Measurements from ENCODE around the gene MCM5. TPM values are rescaled to one million over a fixed set of nuclear protein-coding genes. Genes with fewer than 3 reads are reported as not detected.
"Not testable (repeated sequence)": the region's sequence is repeated elsewhere in the genome, so short reads cannot be mapped to it uniquely, and the experiment has no call there.

The MCM5 gene
- polyA plus RNA-seq, 3 donors, result 63.6 to 69.0 (median 64.1) TPM

DNA sequence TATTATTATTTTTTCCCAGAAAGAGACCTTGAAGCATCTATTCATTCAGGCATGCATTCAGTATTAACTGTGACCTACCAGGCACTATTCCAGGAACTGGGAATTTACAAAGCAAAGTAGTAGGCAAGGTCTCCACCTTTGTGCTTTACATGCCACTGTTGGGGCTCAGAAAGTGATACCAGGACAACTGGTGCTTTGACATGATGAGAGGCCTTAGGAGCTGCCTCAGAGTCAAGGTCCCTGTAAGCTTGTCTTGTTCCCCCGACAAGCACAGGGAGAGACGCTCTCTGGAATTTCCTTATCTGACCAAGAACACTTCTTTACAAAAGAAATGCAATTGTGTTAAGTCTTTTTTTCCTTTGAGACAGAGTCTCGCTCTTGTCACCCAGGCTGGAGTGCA is 21.3 kb upstream of the MCM5 start:
- no peak for DNase-seq (ENCODE audit: low read depth in 3 of 3, low spot score in 2 of 3)

DNA sequence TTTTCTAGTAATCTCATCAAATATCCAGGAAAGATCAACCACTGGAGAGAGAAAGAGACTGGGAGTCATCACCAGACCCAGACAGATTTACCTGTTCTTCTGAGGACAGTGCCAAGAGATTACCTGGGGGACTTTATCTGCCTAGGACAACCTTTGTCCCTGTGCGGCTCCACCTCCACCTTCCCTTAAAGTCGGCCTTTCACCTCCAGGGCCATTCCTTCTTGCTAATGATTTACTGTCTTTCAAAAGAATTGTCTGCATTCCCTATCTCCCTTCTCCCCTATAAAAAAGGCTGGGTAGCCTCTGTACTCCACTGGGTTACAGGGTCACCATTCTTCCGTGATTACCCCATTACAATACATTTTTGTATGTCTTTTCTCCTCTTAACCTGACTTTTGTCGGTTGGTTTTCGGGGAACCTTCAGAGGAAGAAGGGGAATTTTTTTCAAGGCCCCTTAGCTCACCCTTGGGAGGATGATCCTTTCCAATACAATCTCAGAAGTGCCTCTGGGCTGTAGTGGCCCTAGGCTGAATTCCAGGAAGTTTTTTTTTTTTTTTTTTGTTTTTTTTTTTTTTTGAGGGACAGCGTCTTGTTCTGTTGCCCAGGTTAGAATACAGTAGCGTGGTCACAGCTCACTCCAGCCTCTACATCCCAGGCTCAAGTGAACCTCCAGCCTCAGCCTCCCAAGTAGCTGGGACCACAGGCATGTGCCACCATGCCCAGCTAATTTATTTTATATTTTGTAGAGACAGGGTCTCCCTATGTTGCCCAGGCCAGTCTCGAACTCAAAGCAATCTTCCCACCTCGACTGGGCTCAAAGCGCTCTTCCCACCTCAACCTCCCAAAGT is 20.6 kb upstream of the MCM5 start:
- no peak for DNase-seq (ENCODE audit: low read depth in 3 of 3, low spot score in 2 of 3)

DNA sequence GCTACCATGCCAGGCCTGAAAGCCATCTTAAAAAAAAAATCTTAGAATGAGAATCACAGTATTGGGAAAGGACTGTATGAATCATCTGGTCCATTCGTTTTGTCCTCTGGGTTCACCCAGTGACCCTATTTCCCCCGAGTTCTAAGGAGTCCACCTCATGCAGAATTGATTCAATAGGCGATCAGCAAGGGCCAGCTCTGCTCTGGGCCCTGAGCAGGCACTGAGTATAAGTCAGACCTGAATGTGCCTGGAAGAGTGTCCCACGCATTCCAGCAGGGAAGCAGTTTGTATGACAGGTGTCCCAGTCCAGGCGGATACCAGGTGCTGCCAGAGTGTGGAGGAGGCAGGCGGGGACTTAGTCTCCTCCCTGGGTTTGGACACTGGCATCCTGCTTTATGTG is 19.9 kb upstream of the MCM5 start:
- DNase-seq (ENCODE audit: low read depth in 3 of 3, low spot score in 2 of 3), result no peak

DNA sequence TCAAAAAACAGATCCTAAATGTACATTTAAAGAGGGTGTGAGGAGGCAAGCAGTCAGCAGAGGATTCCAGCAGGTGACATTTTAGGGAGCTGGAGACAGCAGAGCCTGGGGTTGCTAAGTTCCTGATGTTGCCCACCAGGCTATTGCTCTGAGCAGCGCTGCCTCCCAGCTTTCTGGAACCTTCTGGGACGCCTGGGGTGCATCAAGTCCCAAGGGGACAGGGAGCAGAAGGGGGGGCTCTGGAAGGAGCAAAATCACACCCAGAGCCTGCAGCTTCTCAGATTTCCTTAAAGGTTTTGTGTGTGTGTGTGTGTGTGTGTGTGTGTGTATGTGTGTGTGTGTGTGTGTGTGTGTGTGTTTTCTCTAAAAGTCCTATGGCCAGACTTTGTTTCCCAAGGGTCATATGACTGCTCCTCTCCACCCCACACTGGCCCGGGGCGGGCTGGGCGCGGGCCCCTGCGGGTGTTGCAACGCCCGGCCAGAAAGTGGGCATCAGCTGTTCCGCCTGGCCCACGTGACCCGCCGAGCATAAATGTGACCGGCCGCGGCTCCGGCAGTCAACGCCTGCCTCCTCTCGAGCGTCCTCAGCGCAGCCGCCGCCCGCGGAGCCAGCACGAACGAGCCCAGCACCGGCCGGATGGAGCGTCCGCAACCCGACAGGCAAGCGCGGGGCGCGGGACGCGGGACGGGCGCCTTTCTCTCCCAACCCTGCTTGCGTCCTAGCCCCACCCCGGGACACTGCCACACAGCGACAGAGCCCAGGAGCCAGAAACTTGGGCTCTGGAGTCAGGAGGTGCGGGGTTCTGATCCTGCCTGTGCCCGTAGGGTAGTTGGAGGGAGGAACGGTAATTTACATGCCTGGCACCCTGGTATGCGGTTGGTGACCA is 19.2 kb upstream of the MCM5 start, which contains the start of gene HMOX1:
Gene HMOX1, plus strand, starts transcription at position 560 of the 887 bp plus-strand sequence. Its CDS starts 78 bp downstream, at position 638.
- no peak for DNase-seq (ENCODE audit: low read depth in 3 of 3, low spot score in 2 of 3)

DNA sequence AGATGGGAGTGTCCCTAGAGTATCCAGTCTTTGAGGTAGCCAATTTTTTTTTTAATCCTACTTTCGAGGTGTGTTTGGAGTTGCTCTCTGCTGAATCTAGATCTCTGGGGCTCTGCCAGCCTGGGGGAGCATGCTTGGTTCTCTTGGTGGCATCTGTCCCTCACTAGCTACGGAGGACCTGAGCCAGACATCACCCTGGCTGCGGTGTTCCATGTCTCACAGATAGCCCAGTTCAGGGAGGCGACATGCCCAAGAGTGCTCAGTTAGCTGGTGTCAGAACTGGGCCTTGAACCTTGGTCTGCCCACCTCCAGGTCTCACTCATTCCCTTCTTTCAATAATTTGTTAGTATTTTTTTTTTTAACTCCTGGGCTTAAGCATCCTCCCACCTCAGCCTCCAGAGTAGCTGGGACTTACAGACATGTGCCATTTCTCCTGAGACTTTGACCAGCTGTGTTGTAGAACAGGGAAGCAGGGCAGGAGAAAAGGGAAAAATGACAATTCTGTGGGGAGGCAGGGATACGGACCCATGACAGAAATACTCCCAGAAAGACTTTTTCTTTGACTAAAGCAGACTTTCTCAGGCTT is 18.4 kb upstream of the MCM5 start:
- no peak for DNase-seq (ENCODE audit: low read depth in 3 of 3, low spot score in 2 of 3)

DNA sequence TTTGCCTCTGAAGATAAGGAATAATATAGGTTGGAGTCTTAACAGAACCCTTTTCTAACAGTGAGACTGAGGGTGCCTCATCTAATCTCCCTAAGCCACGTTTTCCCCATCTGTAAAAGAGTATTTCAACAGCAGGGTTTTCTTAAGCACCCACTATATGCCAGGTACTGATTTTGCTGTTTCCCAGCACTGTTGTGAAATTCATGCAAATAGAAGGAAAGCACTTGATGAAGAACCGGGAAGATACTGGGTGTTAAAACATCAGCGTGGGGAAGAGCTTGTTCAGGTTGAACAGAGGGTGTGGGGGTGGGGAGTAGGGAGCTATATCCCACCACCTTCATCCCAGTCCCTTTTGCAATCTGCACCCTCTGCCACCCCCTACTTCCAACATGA is 16.3 kb upstream of the MCM5 start:
- DNase-seq (ENCODE audit: low read depth in 3 of 3, low spot score in 2 of 3), result no peak

DNA sequence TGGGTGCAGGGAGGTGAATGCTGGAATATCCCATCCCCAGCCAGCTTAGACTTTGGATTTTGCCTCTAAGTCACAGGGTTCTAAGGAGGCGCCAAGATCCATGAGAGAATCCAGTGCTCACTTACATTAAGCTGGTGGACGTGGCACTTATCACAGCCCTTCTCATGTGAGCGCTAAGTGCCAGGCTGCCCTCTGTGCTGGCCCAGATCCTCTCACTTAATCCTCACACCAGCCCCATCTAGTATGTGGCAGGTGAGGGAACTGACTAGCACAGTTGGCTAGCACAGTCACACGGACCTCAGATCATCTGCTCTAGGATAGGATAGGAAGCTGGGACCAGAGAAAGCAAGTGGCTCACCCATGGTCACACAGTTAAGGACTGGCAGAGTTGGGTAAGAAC is 15.4 kb upstream of the MCM5 start:
- no peak for DNase-seq (ENCODE audit: low read depth in 3 of 3, low spot score in 2 of 3)

DNA sequence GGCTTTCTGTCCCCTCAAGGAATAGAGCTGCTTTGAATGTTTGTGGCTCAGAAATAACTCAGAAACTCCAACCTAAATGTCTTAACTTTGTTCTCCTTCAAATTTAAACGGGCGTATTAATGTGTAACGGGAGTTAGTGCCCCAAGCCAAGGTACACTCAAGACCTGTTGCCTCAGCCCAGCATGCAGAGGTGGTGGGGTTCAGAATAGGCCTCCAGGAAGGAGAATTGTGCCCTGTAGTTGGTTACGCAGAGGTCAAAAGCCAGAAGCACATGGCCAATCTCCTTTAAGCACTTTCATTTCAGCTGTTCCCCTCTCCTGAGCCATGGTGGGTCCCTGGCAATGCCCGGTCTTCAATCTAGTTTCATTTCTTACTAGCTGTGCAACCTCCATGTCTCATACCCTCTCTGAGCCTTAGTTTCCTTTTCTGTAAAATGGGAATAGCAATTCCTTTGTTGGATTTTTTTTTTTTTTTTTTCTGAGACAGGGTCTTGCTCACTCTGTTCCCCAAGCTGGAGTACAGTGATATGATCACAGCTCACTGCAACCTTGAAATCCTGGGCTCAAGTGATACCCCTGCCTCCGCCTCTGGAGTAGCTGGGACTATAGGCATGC is 14.9 kb upstream of the MCM5 start:
- no peak for DNase-seq (ENCODE audit: low read depth in 3 of 3, low spot score in 2 of 3)

DNA sequence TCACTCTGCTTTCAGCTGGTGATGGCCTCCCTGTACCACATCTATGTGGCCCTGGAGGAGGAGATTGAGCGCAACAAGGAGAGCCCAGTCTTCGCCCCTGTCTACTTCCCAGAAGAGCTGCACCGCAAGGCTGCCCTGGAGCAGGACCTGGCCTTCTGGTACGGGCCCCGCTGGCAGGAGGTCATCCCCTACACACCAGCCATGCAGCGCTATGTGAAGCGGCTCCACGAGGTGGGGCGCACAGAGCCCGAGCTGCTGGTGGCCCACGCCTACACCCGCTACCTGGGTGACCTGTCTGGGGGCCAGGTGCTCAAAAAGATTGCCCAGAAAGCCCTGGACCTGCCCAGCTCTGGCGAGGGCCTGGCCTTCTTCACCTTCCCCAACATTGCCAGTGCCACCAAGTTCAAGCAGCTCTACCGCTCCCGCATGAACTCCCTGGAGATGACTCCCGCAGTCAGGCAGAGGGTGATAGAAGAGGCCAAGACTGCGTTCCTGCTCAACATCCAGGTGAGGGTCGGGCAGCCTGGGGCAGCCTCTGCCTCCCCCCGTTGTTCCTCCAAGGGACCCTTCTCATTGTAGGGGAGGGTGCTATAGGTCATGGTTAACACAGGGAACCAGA is 13.2 kb upstream of the MCM5 start:
- no peak for DNase-seq (ENCODE audit: low read depth in 3 of 3, low spot score in 2 of 3)

DNA sequence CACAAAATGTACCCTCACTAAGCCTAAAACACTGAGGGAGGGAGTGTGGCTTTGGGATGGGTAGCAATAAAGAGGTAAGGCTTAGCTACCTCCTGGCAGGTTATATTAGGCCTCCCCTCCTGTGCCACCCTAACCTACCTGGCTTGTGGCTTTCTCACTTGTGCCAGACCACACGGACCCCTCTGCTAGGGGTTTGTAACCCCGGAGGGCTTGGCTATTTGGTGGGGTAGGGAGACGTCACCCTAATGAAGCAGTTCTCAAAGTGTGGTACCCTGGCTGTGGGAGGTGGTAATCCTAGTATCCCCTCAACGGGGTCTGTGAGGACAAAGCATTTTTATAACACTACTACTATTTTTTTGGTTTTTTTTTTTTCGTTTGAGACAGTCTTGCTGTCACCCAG is 9.0 kb upstream of the MCM5 start:
- DNase-seq (ENCODE audit: low read depth in 3 of 3, low spot score in 2 of 3), result no peak

DNA sequence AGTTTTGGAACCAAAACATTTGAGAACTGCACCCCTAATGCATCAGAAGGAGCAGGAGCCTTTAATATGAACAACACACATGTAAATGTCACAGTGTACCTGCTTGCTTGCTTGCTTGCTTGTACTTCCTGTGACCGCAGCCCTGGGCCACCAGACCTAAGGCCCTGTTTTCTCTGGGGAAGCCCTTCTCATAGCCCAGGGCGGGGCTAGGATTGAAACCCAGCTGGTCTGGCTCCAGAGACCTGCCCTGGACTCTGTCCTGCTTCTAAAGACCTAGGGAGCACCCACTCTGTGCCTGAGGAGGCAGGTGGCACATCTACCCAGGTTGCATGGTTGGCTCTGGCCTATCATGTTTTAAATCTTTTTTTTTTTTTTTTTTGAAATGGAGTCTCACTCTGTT is 7.6 kb upstream of the MCM5 start:
- no peak for DNase-seq (ENCODE audit: low read depth in 3 of 3, low spot score in 2 of 3)

DNA sequence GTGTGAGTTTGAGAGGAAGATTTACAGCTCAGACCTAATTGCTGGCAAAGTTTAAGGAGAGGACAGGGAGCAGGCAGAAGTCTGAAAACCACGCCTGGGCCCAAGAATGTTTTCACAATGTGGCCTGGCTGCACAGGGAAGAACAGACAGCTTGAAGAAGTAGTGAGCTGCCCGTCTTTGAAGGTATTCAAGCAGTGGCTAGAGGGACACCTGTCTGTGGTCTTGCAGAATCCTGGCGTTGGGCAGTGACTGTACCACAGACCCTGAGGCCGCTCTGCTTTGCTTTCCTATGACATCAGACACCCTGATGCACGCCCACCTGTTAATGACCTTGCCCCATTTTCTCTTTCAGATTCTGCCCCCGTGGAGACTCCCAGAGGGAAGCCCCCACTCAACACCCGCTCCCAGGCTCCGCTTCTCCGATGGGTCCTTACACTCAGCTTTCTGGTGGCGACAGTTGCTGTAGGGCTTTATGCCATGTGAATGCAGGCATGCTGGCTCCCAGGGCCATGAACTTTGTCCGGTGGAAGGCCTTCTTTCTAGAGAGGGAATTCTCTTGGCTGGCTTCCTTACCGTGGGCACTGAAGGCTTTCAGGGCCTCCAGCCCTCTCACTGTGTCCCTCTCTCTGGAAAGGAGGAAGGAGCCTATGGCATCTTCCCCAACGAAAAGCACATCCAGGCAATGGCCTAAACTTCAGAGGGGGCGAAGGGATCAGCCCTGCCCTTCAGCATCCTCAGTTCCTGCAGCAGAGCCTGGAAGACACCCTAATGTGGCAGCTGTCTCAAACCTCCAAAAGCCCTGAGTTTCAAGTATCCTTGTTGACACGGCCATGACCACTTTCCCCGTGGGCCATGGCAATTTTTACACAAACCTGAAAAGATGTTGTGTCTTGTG is 6.6 kb upstream of the MCM5 start:
- DNase-seq (ENCODE audit: low read depth in 3 of 3, low spot score in 2 of 3), result no peak

DNA sequence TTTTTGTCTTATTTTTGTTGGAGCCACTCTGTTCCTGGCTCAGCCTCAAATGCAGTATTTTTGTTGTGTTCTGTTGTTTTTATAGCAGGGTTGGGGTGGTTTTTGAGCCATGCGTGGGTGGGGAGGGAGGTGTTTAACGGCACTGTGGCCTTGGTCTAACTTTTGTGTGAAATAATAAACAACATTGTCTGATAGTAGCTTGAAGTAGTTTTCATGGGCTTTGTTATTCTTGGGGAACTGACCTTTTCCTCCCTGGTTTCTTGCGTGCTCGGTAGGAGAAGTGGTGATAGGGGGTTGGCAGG is 6.0 kb upstream of the MCM5 start:
- DNase-seq (ENCODE audit: low read depth in 3 of 3, low spot score in 2 of 3), result no peak

DNA sequence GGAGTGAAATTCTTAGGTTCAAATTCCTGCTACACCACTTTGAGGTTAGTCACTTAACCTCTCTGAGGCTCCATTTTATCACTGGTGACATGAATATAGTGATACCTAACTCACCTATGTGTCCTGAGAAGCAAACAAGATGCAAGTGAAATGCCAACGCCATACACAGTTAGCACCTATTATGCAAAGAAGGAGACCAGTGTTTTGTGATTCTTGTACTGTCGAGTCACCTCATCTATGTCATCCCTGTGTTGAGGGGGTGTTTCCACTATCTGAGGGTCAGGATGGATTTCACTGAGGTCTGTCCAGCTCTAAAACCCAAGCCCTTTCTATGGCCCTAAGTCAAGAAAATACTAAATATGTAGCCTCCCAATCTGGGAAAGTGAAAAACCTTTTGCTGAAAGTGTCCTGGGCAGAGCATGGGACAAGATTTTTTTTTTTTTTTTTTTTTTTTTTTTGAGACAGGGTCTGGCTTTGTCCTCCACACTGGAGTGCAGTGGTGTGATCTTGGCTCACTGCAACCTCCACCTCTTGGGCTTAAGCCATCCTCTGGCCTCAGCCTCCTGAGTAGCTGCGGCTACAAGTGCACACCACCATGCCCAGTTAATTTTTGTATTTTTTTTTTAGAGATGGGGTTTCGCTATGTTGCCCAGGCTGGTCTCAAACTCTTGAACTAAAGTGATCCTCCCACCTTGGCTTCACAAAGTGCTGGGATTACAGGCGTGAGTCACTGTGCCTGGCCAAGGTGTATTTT is 5.0 kb upstream of the MCM5 start:
- DNase-seq (ENCODE audit: low read depth in 3 of 3, low spot score in 2 of 3), result no peak

DNA sequence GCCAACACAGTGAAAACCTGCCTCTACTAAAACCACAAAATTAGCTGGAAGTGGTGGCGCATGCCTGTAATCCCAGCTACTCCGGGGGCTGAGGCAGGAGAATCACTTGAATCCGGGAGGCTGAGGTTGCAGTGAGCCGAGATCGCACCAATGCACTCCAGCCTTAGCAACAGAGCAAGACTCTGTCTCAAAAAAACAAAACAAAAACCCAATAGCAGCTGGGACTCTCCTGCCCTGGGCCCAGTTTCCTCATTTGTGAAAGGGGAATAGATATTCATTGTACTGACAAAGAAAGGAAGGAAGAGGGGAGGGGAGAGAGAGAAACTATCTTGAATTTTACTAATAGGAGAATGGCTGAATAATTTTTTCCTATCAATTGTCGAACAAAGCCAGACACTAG is 3.3 kb upstream of the MCM5 start:
- not testable (repeated sequence) for DNase-seq (ENCODE audit: low read depth in 3 of 3, low spot score in 2 of 3)

DNA sequence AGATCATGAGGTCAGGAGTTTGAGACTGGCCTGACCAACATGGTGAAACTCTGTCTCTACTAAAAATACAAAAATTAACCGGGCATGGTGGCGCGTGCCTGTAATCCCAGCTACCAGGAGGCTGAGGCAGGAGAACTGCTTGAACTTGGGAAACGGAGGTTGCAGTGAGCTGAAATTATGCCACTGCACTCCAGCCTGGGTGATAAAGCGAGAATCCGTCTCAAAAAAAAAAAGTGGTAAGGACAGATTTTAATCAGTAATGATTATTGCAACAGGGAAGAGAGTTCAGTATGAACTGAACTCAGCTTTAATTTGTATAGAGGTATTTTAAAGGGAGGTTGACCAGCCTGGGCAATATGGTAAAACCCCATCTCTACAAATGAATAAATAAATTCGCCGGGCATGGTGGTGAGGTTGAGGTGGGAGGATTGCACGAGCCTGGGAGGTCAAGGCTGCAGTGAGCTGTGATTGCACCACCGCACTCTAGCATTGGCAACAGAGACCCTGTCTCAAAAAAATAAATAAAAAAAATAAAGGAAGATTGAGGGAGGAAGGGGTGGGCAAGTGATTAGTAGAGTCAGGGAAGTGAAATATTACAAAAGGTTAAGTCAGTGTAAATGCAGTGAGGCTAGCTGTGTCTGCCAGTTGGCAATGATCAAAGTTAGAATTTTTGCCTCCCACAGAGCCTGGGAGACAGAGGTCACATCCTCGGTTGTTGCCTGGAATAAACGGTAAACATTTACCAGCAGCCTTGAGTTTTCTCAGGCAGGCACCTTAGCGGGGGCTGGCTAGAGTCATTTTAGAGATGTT is 2.6 kb upstream of the MCM5 start:
- DNase-seq (ENCODE audit: low read depth in 3 of 3, low spot score in 2 of 3), result peak in 1 of 3 donors; percentile 63

DNA sequence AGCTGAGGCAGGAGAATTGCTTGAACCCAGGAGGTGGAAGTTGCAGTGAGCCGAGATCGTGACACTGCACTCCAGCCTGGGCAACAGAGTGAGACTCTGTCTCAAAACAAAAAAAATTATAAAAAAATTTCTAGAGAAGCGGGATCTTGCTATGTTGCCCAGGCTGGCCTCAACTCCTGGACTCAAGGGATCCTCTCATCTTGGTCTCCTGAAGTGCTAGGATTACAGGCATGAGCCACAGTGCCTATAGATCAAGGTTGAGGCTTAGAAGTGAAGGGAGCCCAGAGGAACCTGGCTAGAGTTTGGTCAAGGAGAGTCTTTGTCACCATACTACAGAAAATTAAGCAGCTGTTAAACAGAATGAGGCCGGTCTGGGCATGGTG is 1.4 kb upstream of the MCM5 start:
- no peak for DNase-seq (ENCODE audit: low read depth in 3 of 3, low spot score in 2 of 3)

DNA sequence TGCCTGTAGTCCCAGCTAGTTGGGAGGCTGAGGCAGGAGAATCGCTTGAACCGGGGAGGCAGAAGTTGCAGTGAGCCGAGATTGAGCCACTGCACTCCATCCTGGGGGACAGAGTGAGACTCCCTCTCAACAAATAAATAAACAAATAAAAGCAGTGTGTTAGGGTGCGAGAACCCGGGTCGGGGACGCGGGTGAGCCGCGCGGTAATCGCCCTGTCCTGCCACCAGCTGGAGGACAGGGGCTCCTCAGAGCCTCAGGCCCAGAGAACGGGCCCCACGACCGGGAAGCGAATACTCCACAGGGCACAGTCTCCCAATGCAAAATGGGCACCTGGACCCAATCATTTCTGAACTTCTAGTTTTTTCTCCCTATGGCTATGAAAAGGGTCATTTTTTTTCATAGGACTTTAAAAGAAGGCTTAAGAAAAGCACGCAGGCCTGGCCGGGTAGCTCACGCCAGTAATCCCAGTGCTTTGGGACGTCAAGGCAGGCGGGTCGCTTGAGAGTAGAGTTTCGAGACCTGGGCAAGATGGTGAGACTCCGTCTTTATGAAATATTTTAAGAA is 744 bp upstream of the MCM5 start:
- DNase-seq (ENCODE audit: low read depth in 3 of 3, low spot score in 2 of 3), result no peak
